Body of pancreas (tissue), 4 donors: ENCODE measurements around the gene ARL16.
A peak's percentile ranks its signal among the peaks of the same experiment; 100 is the strongest.

Experiments used
- POLR2A ChIP-seq, 3 donors: fragments of 450-650 bp; IDR thresholded peaks; one replicate each; pipeline ENCODE4 v1.6.1; 2016; ENCODE audit warnings: antibody characterized with exemption in 3 of 3, mild to moderate bottlenecking in 2 of 3
- TF ChIP-seq, protein P1 (sequence below), 7 experiments: fragments of 450-650 bp in 4 of 7; fragments of 200-600 bp in 3 of 7; sonication (generic) in 3 of 7; IDR thresholded peaks; one replicate each; pipeline ENCODE4 v1.5.1; 2016 to 2019; ENCODE audit warnings: antibody characterized with exemption in 7 of 7

DNA sequence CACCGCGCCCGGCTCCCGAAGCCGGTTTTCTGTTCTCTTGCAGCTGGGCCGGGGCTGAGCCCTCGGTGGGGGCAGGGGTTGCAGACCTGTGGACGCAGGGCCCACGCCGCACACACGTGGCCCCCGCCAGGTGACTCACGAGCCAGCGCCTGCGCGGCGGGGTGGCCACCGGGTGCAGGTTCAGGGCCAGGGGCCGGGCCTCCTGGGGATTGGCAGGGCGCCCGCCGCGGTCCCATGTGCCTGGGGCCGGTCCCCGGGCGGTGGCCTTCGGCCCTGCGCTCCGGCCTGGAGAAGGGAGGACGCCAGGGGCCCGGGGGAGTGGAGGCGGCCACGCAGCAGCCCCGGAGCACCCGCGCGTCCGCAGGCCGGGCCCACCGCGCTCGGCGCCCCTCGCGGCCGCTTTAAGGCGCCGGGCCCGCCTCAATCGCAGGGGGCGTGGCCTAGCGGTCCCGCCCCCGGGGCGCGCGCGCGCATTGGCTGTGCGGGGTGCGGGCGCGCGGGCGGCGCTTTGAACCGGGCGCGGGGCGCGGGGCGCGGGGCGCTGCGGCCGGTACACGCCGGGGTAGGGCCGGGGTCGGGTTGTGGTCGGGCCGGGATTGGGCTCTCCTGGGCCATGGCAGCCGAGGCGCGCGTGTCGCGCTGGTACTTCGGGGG is 28.3 kb upstream of the ARL16 start, which contains the start of gene SLC25A10:
- TF ChIP-seq, protein P1, sequence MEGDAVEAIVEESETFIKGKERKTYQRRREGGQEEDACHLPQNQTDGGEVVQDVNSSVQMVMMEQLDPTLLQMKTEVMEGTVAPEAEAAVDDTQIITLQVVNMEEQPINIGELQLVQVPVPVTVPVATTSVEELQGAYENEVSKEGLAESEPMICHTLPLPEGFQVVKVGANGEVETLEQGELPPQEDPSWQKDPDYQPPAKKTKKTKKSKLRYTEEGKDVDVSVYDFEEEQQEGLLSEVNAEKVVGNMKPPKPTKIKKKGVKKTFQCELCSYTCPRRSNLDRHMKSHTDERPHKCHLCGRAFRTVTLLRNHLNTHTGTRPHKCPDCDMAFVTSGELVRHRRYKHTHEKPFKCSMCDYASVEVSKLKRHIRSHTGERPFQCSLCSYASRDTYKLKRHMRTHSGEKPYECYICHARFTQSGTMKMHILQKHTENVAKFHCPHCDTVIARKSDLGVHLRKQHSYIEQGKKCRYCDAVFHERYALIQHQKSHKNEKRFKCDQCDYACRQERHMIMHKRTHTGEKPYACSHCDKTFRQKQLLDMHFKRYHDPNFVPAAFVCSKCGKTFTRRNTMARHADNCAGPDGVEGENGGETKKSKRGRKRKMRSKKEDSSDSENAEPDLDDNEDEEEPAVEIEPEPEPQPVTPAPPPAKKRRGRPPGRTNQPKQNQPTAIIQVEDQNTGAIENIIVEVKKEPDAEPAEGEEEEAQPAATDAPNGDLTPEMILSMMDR (IDR thresholded peaks at IDR 0.05): peak in 3 of 7 experiments; percentile 4 to 43 (median 40)
- peak; percentile 5 to 81 (median 64) for TF ChIP-seq POLR2A (IDR thresholded peaks at IDR 0.05)
